GM18873 (cell line): ENCODE data around the gene DMTF1.
"Not testable (repeated sequence)": the region's sequence is repeated elsewhere in the genome, so short reads cannot be mapped to it uniquely, and the experiment has no call there.

Experiments
- ATAC-seq: cut with Tn5 transposase; IDR thresholded peaks from one replicate; pipeline ENCODE4 v1.9.1; 2021; ENCODE audit warnings: mild to moderate bottlenecking, moderate library complexity, moderate number of reproducible peaks; ENCODE audit not compliant: unreplicated experiment, low FRiP score

Gene DMTF1

GRCh38 chr7:87152112-87152896 is at the start of gene DMTF1:
DMTF1 (plus strand) TSS chr7:87152453; CDS start chr7:87164942, 12,489 bp downstream.
- ATAC-seq, result peak; percentile 74

GRCh38 chr7:87105401-87105800 is 46.9 kb upstream of the DMTF1 start:
- no peak for ATAC-seq

- no peak for ATAC-seq
Measured at GRCh38 chr7:87106974-87107612, 45.2 kb upstream of the DMTF1 start.

- no peak for ATAC-seq
Measured at GRCh38 chr7:87107949-87108776, 44.1 kb upstream of the DMTF1 start.

- no peak for ATAC-seq
Measured at GRCh38 chr7:87110778-87111177, 41.5 kb upstream of the DMTF1 start.

- ATAC-seq, result no peak
Measured at GRCh38 chr7:87111877-87112276, 40.4 kb upstream of the DMTF1 start.

GRCh38 chr7:87113077-87113476 is 39.2 kb upstream of the DMTF1 start:
- no peak for ATAC-seq

GRCh38 chr7:87113904-87114303 is 38.3 kb upstream of the DMTF1 start:
- not testable (repeated sequence) for ATAC-seq

- not testable (repeated sequence) for ATAC-seq
Measured at GRCh38 chr7:87115772-87116171, 36.5 kb upstream of the DMTF1 start.

GRCh38 chr7:87116315-87116714 is 35.9 kb upstream of the DMTF1 start:
- ATAC-seq, result no peak

GRCh38 chr7:87119581-87119980 is 32.7 kb upstream of the DMTF1 start:
- ATAC-seq, result no peak

GRCh38 chr7:87123105-87123504 is 29.1 kb upstream of the DMTF1 start:
- ATAC-seq, result no peak

- peak; percentile 47 for ATAC-seq
Measured at GRCh38 chr7:87127019-87127418, 25.2 kb upstream of the DMTF1 start.

- ATAC-seq, result no peak
Measured at GRCh38 chr7:87128861-87129267, 23.4 kb upstream of the DMTF1 start.

GRCh38 chr7:87129332-87129731 is 22.9 kb upstream of the DMTF1 start:
- ATAC-seq, result no peak

GRCh38 chr7:87129848-87130247 is 22.4 kb upstream of the DMTF1 start:
- ATAC-seq, result peak; percentile 96

- ATAC-seq, result no peak
Measured at GRCh38 chr7:87131771-87132170, 20.5 kb upstream of the DMTF1 start.

GRCh38 chr7:87137271-87137670 is 15.0 kb upstream of the DMTF1 start:
- no peak for ATAC-seq

GRCh38 chr7:87139514-87139913 is 12.7 kb upstream of the DMTF1 start:
- no peak for ATAC-seq

- ATAC-seq, result no peak
Measured at GRCh38 chr7:87140271-87140748, 11.9 kb upstream of the DMTF1 start.

- ATAC-seq, result peak; percentile 97
Measured at GRCh38 chr7:87144173-87144657, 8.0 kb upstream of the DMTF1 start.
